Astrocyte (in vitro differentiated cells and primary cell): Measurements from ENCODE around the gene SLC25A20. TPM values are rescaled to one million over a fixed set of nuclear protein-coding genes. Genes with fewer than 3 reads are reported as not detected.

Source experiments
- DNase-seq: peaks from one replicate; pipeline ENCODE4 v3.0.0-alpha.2; 2010; ENCODE audit warnings: low read depth
- FAIRE-seq: peaks from 2 replicates; lab custom pipeline; 2011; peaks lifted over from hg19 to GRCh38; lab: Jason Lieb, UNC
- H2AFZ ChIP-seq: 2 replicates; pipeline ENCODE4 v1.6.0; 2012; ENCODE audit warnings: low read depth, low read length, inconsistent platforms
- H3K27ac ChIP-seq: 2 replicates; pipeline ENCODE4 v1.5.1; 2011; ENCODE audit warnings: low read depth, low read length, inconsistent platforms
- H3K27me3 ChIP-seq: 2 replicates; pipeline ENCODE4 v1.6.0; 2011; ENCODE audit warnings: low read length, inconsistent platforms; ENCODE audit not compliant: insufficient read depth
- H3K36me3 ChIP-seq: 2 replicates; pipeline ENCODE4 v1.5.1; 2011; ENCODE audit warnings: low read length, inconsistent platforms; ENCODE audit not compliant: insufficient read depth
- H3K4me1 ChIP-seq: 2 replicates; pipeline ENCODE4 v1.5.1; 2011; ENCODE audit warnings: low read length, inconsistent platforms; ENCODE audit not compliant: insufficient read depth
- H3K4me2 ChIP-seq: 2 replicates; pipeline ENCODE4 v1.6.0; 2012; ENCODE audit warnings: low read length, inconsistent platforms
- H3K4me3 ChIP-seq: 2 replicates; pipeline ENCODE4 v1.5.1; 2011; ENCODE audit warnings: low read depth, mild to moderate bottlenecking, low read length, inconsistent platforms; ENCODE audit not compliant: insufficient read depth
- H3K79me2 ChIP-seq: 2 replicates; pipeline ENCODE4 v1.6.0; 2012; ENCODE audit warnings: mild to moderate bottlenecking, low read length, inconsistent platforms; ENCODE audit not compliant: insufficient read depth
- H3K9ac ChIP-seq: 2 replicates; pipeline ENCODE4 v1.6.0; 2012; ENCODE audit warnings: mild to moderate bottlenecking, low read length, inconsistent platforms
- H3K9me3 ChIP-seq: 2 replicates; pipeline ENCODE4 v1.5.1; 2012; ENCODE audit warnings: low read depth, mild to moderate bottlenecking, low read length, inconsistent platforms; ENCODE audit not compliant: insufficient read depth
- H4K20me1 ChIP-seq: 2 replicates; pipeline ENCODE4 v1.6.0; 2012; ENCODE audit warnings: low read length, inconsistent platforms; ENCODE audit not compliant: insufficient read depth
- H3K27ac Mint-ChIP-seq: one replicate; pipeline ENCODE4 v1.8.0; 2021; ENCODE audit warnings: mild to moderate bottlenecking, mixed read lengths; ENCODE audit not compliant: unreplicated experiment
- H3K27me3 Mint-ChIP-seq: one replicate; pipeline ENCODE4 v1.8.0; 2021; ENCODE audit warnings: low read depth, mixed read lengths; ENCODE audit not compliant: unreplicated experiment
- H3K36me3 Mint-ChIP-seq: one replicate; pipeline ENCODE4 v1.8.0; 2021; ENCODE audit warnings: low read depth, mixed read lengths; ENCODE audit not compliant: unreplicated experiment
- H3K4me1 Mint-ChIP-seq: one replicate; pipeline ENCODE4 v1.8.0; 2021; ENCODE audit warnings: low read depth, mixed read lengths; ENCODE audit not compliant: unreplicated experiment
- H3K4me3 Mint-ChIP-seq: one replicate; pipeline ENCODE4 v1.8.0; 2021; ENCODE audit warnings: mild to moderate bottlenecking, moderate library complexity, mixed read lengths; ENCODE audit not compliant: unreplicated experiment
- H3K9me3 Mint-ChIP-seq: one replicate; pipeline ENCODE4 v1.8.0; 2021; ENCODE audit warnings: mild to moderate bottlenecking, mixed read lengths; ENCODE audit not compliant: unreplicated experiment
- CTCF ChIP-seq: IDR thresholded peaks from 2 replicates; pipeline ENCODE4 v1.5.1; 2011; ENCODE audit warnings: low read depth, mild to moderate bottlenecking, inconsistent platforms, low read length, moderate library complexity; ENCODE audit not compliant: insufficient read depth
- EZH2 ChIP-seq: IDR thresholded peaks from 2 replicates; pipeline ENCODE4 v1.6.1; 2012; ENCODE audit warnings: mild to moderate bottlenecking, low read length, inconsistent platforms; ENCODE audit not compliant: insufficient read depth
- total RNA-seq: library from RNA; stranded (reverse); gene quantifications from 2 replicates; pipeline ENCODE4 v1.2.1, GENCODE V29; 2021

The SLC25A20 gene
- total RNA-seq, 1 donor from 2014 or later, result 25.0 TPM

GRCh38 chr3:48881652-48882114 lies 17.0 kb downstream of the SLC25A20 start:
- Histone ChIP-seq H4K20me1 (no peaks in the 10 kb centered on the region), H3K27me3 (no peaks in the 10 kb centered on the region), H3K79me2 (no peaks in the 10 kb centered on the region), H3K4me3 (no peak overlapping the region), H3K4me1 (no peaks in the 10 kb centered on the region), H3K4me2 (no peak overlapping the region), H3K9me3 (no peaks in the 10 kb centered on the region), H3K9ac (no peak overlapping the region), H2AFZ (no peak overlapping the region), H3K27ac (no peak overlapping the region), H3K36me3 (no peaks in the 10 kb centered on the region)
- FAIRE-seq (no peak), DNase-seq (no peak)
- Mint-ChIP-seq H3K27me3 (no peaks in the 10 kb centered on the region), H3K4me1 (peaks cover 3% of the 10 kb centered on the region), H3K27ac (no peak overlapping the region), H3K4me3 (no peak overlapping the region), H3K36me3 (peaks cover 16% of the 10 kb centered on the region), H3K9me3 (no peaks in the 10 kb centered on the region)
- TF ChIP-seq CTCF, result no peak
- no peak for TF ChIP-seq EZH2

DNA sequence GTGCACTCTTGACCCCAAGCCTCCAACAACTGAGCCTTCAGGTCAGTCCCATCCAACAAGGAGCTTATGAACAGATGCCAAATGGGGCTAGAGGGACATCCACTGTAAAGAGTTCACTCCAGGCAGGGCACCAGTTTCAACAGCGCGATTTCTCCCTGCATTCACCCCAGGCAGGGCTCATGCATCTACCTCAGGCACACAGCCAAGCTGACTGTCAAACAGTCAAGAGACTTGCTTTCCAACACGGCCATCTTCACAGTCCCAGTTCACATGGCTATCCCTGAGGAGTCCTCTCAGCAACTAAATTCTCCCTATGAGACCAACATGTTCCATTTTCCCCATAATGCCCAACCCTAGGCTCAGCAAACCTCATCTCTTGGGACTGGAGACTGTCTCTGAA lies 17.7 kb downstream of the SLC25A20 start:
- H4K20me1 ChIP-seq, result no peaks in the 10 kb centered on the region
- no peak overlapping the region for H2AFZ ChIP-seq
- H3K27me3 Mint-ChIP-seq, result no peaks in the 10 kb centered on the region
- no peaks in the 10 kb centered on the region for H3K9me3 Mint-ChIP-seq
- no peak overlapping the region for H3K4me2 ChIP-seq
- H3K79me2 ChIP-seq, result no peaks in the 10 kb centered on the region
- H3K4me3 ChIP-seq, result no peak overlapping the region
- TF ChIP-seq CTCF (no peak), EZH2 (no peak)
- H3K36me3 ChIP-seq, result no peaks in the 10 kb centered on the region
- peaks cover 3% of the 10 kb centered on the region for H3K4me1 Mint-ChIP-seq
- H3K9me3 ChIP-seq, result no peaks in the 10 kb centered on the region
- H3K4me3 Mint-ChIP-seq, result no peak overlapping the region
- no peak overlapping the region for H3K27ac Mint-ChIP-seq
- H3K9ac ChIP-seq, result no peak overlapping the region
- FAIRE-seq (no peak), DNase-seq (no peak)
- no peak overlapping the region for H3K27ac ChIP-seq
- H3K4me1 ChIP-seq, result no peaks in the 10 kb centered on the region
- H3K27me3 ChIP-seq, result no peaks in the 10 kb centered on the region
- peaks cover 16% of the 10 kb centered on the region for H3K36me3 Mint-ChIP-seq

GRCh38 chr3:48879994-48880377 lies 18.7 kb downstream of the SLC25A20 start:
- no peaks in the 10 kb centered on the region for H3K27me3 Mint-ChIP-seq
- H2AFZ ChIP-seq, result no peak overlapping the region
- H3K27ac ChIP-seq, result no peak overlapping the region
- no peaks in the 10 kb centered on the region for H3K36me3 ChIP-seq
- no peaks in the 10 kb centered on the region for H3K79me2 ChIP-seq
- no peaks in the 10 kb centered on the region for H3K4me1 ChIP-seq
- no peaks in the 10 kb centered on the region for H3K9me3 ChIP-seq
- H3K9me3 Mint-ChIP-seq, result no peaks in the 10 kb centered on the region
- H3K4me2 ChIP-seq, result no peak overlapping the region
- no peak overlapping the region for H3K9ac ChIP-seq
- DNase-seq, result no peak
- H3K27ac Mint-ChIP-seq, result no peak overlapping the region
- H4K20me1 ChIP-seq, result no peaks in the 10 kb centered on the region
- H3K4me3 Mint-ChIP-seq, result no peak overlapping the region
- peaks cover 11% of the 10 kb centered on the region for H3K36me3 Mint-ChIP-seq
- FAIRE-seq, result no peak
- H3K4me1 Mint-ChIP-seq, result peaks cover 3% of the 10 kb centered on the region
- TF ChIP-seq CTCF (no peak), EZH2 (no peak)
- H3K4me3 ChIP-seq, result no peak overlapping the region
- H3K27me3 ChIP-seq, result no peaks in the 10 kb centered on the region
